GM04504 (cell line): ENCODE measurements around the gene LRRC59.
"Not testable (repeated sequence)": the region's sequence is repeated elsewhere in the genome, so short reads cannot be mapped to it uniquely, and the experiment has no call there.

ENCODE experiments used
- DNase-seq: peaks from one replicate; pipeline ENCODE4 v3.0.0-alpha.2; 2012; ENCODE audit warnings: low read depth

LRRC59 gene

DNA sequence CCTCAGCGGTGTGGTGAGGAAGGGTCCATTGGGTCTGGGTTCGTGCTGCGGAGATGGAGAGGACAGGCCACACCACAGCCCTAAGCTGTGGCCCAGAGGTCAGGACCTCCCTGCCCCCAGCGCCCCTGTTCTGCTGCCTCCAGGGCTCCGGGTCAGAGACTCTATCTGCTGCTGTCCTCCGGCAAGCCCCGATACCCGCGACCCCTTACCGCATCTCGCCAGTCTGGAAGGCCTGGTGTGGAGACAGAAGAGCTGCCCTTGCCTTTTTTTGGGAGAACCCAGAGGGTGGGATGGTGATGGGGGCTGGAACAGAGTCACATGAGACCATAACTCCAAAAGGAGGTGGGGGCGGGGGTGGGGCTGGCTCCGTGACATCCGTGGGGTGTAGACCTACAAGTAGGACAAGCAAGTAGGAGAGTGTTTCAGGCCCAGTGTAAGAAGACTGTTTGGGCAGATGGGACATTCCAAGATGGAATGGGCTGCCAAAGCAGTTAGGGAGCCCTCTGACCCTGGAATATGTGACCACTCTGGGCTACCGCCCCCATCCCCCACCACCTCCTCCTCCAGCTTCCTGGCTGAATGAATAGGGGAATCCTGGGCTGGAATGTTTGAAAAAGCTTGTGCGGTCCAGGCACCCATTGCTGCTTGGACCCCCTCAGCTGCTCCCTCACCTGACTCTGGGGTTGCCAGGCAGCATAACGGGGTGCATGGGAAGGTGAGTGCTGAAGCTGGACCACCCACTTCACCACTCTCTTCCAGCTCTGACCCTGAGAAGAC, 50.0 kb downstream of the LRRC59 start:
- DNase-seq = no peak

DNA sequence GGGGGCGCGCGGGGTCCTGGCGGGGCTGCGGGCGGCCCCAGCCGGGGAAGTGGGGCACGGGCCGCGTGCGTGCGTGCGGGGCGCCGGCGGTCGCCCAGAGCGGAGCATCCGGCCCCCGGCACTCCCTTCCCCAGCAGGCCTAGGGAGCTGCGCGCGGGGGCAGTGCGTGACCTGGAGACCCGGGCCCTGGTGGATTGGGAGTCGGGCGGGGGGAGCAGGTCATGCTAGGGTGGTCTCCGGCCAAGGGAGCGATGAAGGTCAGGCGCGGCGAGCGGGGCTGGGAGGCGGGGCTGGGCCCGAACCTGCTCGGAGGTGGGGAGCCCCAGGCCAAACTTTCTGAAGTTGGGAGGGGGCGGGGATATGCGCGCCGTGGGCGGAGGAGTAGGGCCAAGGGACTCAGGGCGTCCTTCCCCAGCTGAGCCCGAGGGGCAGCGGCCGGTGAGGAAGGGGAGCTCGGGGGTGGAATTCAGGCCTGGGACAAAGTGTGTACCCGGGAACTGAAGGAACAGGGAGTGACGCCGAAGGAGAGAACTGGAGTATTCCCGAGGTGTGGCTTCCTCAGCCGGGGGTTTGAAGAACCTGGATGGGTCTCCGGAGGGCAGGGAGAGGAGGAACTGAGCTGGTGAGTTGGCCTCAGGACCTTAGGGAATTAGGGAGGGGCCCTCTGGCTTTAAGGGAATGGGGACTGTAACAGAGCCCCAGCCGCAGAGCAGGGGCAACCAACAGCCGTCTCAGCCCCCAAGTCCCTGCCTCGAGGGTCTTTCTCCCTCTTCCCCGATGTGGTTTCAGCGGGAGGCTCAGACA, 50.8 kb downstream of the LRRC59 start:
- no peak for DNase-seq

DNA sequence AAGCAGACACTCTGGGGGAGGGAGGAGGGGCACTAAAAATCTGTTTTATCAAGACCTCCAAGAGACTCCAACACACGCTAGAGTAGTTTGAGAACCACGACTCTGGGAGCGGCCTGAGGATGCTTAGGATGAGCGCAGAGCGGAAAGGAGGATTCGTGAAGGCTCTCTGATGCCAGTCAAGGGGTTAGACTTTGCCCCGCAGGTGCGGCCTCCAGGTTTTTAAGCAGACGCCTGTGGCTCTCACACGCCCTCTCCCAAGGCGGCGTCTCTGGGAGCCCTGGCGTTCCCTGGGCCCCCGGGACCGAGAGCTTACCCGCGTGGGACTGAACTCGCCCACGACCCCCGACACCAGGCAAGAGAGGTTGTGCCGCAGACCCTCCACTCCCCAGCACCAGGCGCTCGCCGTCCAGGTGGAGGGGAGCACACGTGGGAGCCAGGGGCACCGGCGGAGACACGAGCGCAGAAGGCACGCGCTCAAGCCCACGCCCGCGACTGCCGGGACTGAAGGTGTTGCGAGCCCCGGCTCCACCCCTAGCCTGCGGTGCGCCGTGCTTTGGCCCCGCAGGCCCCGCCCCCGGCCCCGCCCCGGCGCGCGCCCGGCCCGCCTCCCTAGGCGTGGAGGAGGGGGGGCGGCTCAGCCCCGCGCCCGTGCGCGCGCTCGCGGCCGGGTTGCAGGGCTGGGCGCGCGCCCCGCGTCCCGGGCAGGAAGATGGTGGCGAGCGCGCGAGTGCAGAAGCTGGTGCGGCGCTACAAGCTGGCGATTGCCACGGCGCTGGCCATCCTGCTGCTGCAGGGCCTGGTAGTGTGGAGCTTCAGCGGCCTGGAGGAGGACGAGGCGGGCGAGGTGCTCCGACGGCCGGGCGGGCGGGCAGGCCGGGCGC, 51.7 kb downstream of the LRRC59 start, which contains the start of gene XYLT2:
XYLT2 (plus strand) TSS at position 695 of the 881 bp plus-strand sequence; CDS start at position 710, 15 bp downstream.
- peak; percentile 65 for DNase-seq

GRCh38 chr17:50344731-50345365, 52.5 kb downstream of the LRRC59 start:
- DNase-seq = no peak

- no peak for DNase-seq
These were observed 57.9 kb downstream of the LRRC59 start for GRCh38 chr17:50339381-50339780.

DNA sequence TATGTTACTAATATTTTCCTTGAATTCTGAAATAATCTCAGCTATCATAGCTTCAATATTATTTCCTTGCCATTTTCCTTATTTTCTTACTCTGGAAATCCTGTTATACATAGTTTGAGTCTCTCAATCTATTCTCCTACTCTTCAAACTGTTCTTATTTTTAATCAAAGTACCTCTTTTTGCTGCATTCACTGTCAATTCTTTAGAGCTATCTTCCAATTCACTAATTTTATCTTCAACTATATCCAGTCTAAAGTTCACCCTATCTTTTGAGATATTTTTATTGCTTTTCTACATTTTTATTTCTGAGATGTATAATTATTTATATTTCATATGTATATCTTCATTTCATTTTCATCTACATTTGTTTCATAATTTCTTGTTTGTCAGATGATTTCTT, 58.7 kb downstream of the LRRC59 start:
- no peak for DNase-seq

- no peak for DNase-seq
These were observed 59.4 kb downstream of the LRRC59 start for GRCh38 chr17:50337956-50338355.

- not testable (repeated sequence) for DNase-seq
These were observed 63.8 kb downstream of the LRRC59 start for GRCh38 chr17:50333291-50334057.

DNA sequence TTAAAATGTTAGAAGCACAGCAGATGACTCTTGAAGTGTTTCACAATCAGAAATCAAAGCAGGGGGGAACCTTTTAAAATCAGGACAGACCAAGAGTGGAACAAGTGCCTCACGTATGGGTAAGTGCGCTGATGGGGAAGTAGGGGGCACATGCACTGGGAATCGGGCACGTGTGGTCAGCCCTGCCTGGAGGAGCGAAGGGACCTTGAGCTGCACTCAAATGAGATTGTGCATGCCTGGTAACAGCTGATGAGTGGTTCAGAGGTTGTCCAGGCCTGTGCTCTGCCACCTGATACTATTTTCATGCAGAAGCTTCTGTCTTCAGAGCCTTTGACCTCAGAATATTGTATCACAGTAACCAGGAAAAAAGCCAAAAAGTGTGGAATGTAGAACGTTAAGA, 65.1 kb downstream of the LRRC59 start:
- no peak for DNase-seq
